Large intestine (tissue), 1 donor: ENCODE results near the gene TRAF5. TPM values are rescaled to one million over a fixed set of nuclear protein-coding genes. Genes with fewer than 3 reads are reported as not detected.

Source experiments
- polyA plus RNA-seq: library from polyadenylated mRNA; unstranded; fragments of 120-200 nt; gene quantifications from one replicate; pipeline ENCODE4 v1.2.1, GENCODE V29; 2013

Gene TRAF5
- polyA plus RNA-seq, 1 donor = 26.1 TPM

Other genes starting within 250 kb of the TRAF5 start
- 0.25 TPM for gene KCNH1, start 192.7 kb upstream of the TRAF5 start, polyA plus RNA-seq
- gene RCOR3, start 67.5 kb upstream of the TRAF5 start, polyA plus RNA-seq = 70.0 TPM
- 0.04 TPM for gene RD3, start 165.3 kb downstream of the TRAF5 start, polyA plus RNA-seq